Activated gamma-delta T cell treated with Interleukin-2 at 50 U/mL for 16 hours (primary cell): ENCODE measurements around the gene DMBT1.
"Not testable (repeated sequence)": the region's sequence is repeated elsewhere in the genome, so short reads cannot be mapped to it uniquely, and the experiment has no call there.

ENCODE experiments used
- DNase-seq: peaks from one replicate; pipeline ENCODE4 v3.0.0-alpha.2; 2020

Gene DMBT1

GRCh38 chr10:122588381-122588780 lies 27.8 kb downstream of the DMBT1 start:
- no peak for DNase-seq

GRCh38 chr10:122590153-122590552 lies 29.6 kb downstream of the DMBT1 start:
- DNase-seq: no peak

- no peak for DNase-seq
These were observed 31.2 kb downstream of the DMBT1 start for GRCh38 chr10:122591736-122592135.

GRCh38 chr10:122592161-122592560 lies 31.6 kb downstream of the DMBT1 start:
- DNase-seq: no peak

GRCh38 chr10:122617476-122618270 lies 57.1 kb downstream of the DMBT1 start:
- DNase-seq: no peak

GRCh38 chr10:122618461-122619165 lies 58.1 kb downstream of the DMBT1 start:
- no peak for DNase-seq

- not testable (repeated sequence) for DNase-seq
These were observed 60.4 kb downstream of the DMBT1 start for GRCh38 chr10:122620961-122621360.

- no peak for DNase-seq
These were observed 64.0 kb downstream of the DMBT1 start for GRCh38 chr10:122624546-122624945.

GRCh38 chr10:122630526-122630925 lies 70.0 kb downstream of the DMBT1 start:
- DNase-seq: no peak

- DNase-seq: no peak
These were observed 71.5 kb downstream of the DMBT1 start for GRCh38 chr10:122632031-122632430.

GRCh38 chr10:122632576-122632975 lies 72.0 kb downstream of the DMBT1 start:
- no peak for DNase-seq

GRCh38 chr10:122636953-122637352 lies 76.4 kb downstream of the DMBT1 start:
- no peak for DNase-seq

- no peak for DNase-seq
These were observed 76.8 kb downstream of the DMBT1 start for GRCh38 chr10:122637376-122637775.

GRCh38 chr10:122638106-122638505 lies 77.6 kb downstream of the DMBT1 start:
- DNase-seq: no peak

GRCh38 chr10:122639801-122640200 lies 79.2 kb downstream of the DMBT1 start:
- DNase-seq: no peak

- DNase-seq: no peak
These were observed 80.4 kb downstream of the DMBT1 start for GRCh38 chr10:122640921-122641320.

- no peak for DNase-seq
These were observed 82.4 kb downstream of the DMBT1 start for GRCh38 chr10:122642726-122643605.

- no peak for DNase-seq
These were observed 83.5 kb downstream of the DMBT1 start for GRCh38 chr10:122643931-122644534.

GRCh38 chr10:122646511-122647382 lies 86.2 kb downstream of the DMBT1 start:
- DNase-seq: no peak

- DNase-seq: no peak
These were observed 86.9 kb downstream of the DMBT1 start for GRCh38 chr10:122647383-122647968.
